HG03196 (cell line): ENCODE results near the gene DIPK1B.
"Not testable (repeated sequence)": the region's sequence is repeated elsewhere in the genome, so short reads cannot be mapped to it uniquely, and the experiment has no call there.

Source experiments
- ATAC-seq: cut with Tn5 transposase; IDR thresholded peaks from one replicate; pipeline ENCODE4 v1.9.1; 2021; ENCODE audit not compliant: unreplicated experiment

Gene DIPK1B

GRCh38 chr9:136751814-136752213, 39.4 kb downstream of the DIPK1B start:
- no peak for ATAC-seq

GRCh38 chr9:136753371-136754058, 41.1 kb downstream of the DIPK1B start:
- no peak for ATAC-seq

- ATAC-seq, result no peak
These were observed 41.7 kb downstream of the DIPK1B start for GRCh38 chr9:136754059-136754572.

GRCh38 chr9:136754626-136755301, 42.4 kb downstream of the DIPK1B start:
- no peak for ATAC-seq

- not testable (repeated sequence) for ATAC-seq
These were observed 43.1 kb downstream of the DIPK1B start for GRCh38 chr9:136755302-136756133.

GRCh38 chr9:136756134-136756438, 43.7 kb downstream of the DIPK1B start:
- no peak for ATAC-seq

- ATAC-seq, result no peak
These were observed 44.5 kb downstream of the DIPK1B start for GRCh38 chr9:136756836-136757235.

GRCh38 chr9:136757328-136757727, 45.0 kb downstream of the DIPK1B start:
- ATAC-seq, result no peak

GRCh38 chr9:136757751-136758140, 45.4 kb downstream of the DIPK1B start:
- ATAC-seq, result no peak

- ATAC-seq, result no peak
These were observed 46.6 kb downstream of the DIPK1B start for GRCh38 chr9:136759001-136759400.

GRCh38 chr9:136759436-136760325, 47.3 kb downstream of the DIPK1B start:
- no peak for ATAC-seq

GRCh38 chr9:136760424-136760823, 48.1 kb downstream of the DIPK1B start:
- no peak for ATAC-seq

GRCh38 chr9:136760834-136761544, 48.6 kb downstream of the DIPK1B start:
- ATAC-seq, result not testable (repeated sequence)

- ATAC-seq, result no peak
These were observed 49.2 kb downstream of the DIPK1B start for GRCh38 chr9:136761545-136761981.

GRCh38 chr9:136762221-136762691, 49.9 kb downstream of the DIPK1B start:
- no peak for ATAC-seq

- ATAC-seq, result no peak
These were observed 50.7 kb downstream of the DIPK1B start for GRCh38 chr9:136762915-136763648.

- no peak for ATAC-seq
These were observed 51.3 kb downstream of the DIPK1B start for GRCh38 chr9:136763649-136764035.

- ATAC-seq, result no peak
These were observed 52.0 kb downstream of the DIPK1B start, which contains the start of gene LCN15 for GRCh38 chr9:136764301-136764891. TSS of gene LCN15 (minus strand) at chr9:136764518. CDS start at chr9:136764488, 30 bp downstream.

GRCh38 chr9:136765041-136765440, 52.7 kb downstream of the DIPK1B start:
- ATAC-seq, result no peak
